Mucosa of descending colon (tissue), 3 donors: Measurements from ENCODE around the gene MDN1. TPM values are rescaled to one million over a fixed set of nuclear protein-coding genes. Genes with fewer than 3 reads are reported as not detected.

Experiments
- ATAC-seq: fragments of 200-7000 bp; cut with Tn5 transposase; one replicate; pipeline ENCODE4 v1.9.1; 2020; ENCODE audit warnings: mild to moderate bottlenecking, moderate library complexity
- DNase-seq, 3 donors: peaks; one replicate each; pipeline ENCODE4 v3.0.0-alpha.2; 2020
- H3K36me3 ChIP-seq: fragments of 200-600 bp; one replicate; pipeline ENCODE4 v1.8.0; 2021; ENCODE audit warnings: low read depth, mild to moderate bottlenecking
- H3K4me1 ChIP-seq: fragments of 200-600 bp; one replicate; pipeline ENCODE4 v1.8.0; 2021; ENCODE audit warnings: low read depth, mild to moderate bottlenecking
- H3K4me3 ChIP-seq: fragments of 200-600 bp; one replicate; pipeline ENCODE4 v1.8.0; 2021; ENCODE audit warnings: mild to moderate bottlenecking
- H3K9me3 ChIP-seq: fragments of 200-600 bp; one replicate; pipeline ENCODE4 v1.8.0; 2021; ENCODE audit warnings: mild to moderate bottlenecking
- intact Hi-C, 2 donors: fragments of 100-400 bp; cut with DNase I in 1 of 2; cut with micrococcal nuclease in 1 of 2; formaldehyde crosslinking; loops; one replicate each; pipeline versions ENCODE4 v1.11.0 to v1.11.1; 2022; cut with DNase I, micrococcal nuclease
- total RNA-seq, 3 donors: library from RNA; stranded (reverse); fragmentation: NEBNext Ultra II Directional in 2 of 3; extraction: Animal tissue kit (Norgen Biotek cat#: 25700) in 2 of 3; gene quantifications; one replicate each; pipeline versions ENCODE4 v1.2.1 to v1.2.4, GENCODE V29; 2021 to 2023
- TF ChIP-seq, protein P1 (sequence below): fragments of 200-600 bp; IDR thresholded peaks from one replicate; pipeline ENCODE4 v1.8.0; 2022; ENCODE audit warnings: antibody characterized with exemption, mild to moderate bottlenecking
- donor health status: DM: no; HTN: no; CAD: no; lungs with moderate emphysema.
- donor health status: DM: no; HTN: no; CAD: no.
- donor health status: DM: no; HTN: yes; CAD: no.

Gene MDN1
- total RNA-seq, 3 donors from 2014 or later: 23.6 to 37.8 (median 32.5) TPM

- Histone ChIP-seq H3K9me3 (no peaks in the 10 kb centered on the region), H3K4me3 (no peak overlapping the region), H3K4me1 (no peaks in the 10 kb centered on the region), H3K36me3 (no peaks in the 10 kb centered on the region)
- TF ChIP-seq, protein P1, sequence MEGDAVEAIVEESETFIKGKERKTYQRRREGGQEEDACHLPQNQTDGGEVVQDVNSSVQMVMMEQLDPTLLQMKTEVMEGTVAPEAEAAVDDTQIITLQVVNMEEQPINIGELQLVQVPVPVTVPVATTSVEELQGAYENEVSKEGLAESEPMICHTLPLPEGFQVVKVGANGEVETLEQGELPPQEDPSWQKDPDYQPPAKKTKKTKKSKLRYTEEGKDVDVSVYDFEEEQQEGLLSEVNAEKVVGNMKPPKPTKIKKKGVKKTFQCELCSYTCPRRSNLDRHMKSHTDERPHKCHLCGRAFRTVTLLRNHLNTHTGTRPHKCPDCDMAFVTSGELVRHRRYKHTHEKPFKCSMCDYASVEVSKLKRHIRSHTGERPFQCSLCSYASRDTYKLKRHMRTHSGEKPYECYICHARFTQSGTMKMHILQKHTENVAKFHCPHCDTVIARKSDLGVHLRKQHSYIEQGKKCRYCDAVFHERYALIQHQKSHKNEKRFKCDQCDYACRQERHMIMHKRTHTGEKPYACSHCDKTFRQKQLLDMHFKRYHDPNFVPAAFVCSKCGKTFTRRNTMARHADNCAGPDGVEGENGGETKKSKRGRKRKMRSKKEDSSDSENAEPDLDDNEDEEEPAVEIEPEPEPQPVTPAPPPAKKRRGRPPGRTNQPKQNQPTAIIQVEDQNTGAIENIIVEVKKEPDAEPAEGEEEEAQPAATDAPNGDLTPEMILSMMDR: no peak
- ATAC-seq (no peak), DNase-seq (no peak)
- intact Hi-C loops: no loop called here
Observed at GRCh38 chr6:89775150-89775549, 44.4 kb downstream of the MDN1 start.

DNA sequence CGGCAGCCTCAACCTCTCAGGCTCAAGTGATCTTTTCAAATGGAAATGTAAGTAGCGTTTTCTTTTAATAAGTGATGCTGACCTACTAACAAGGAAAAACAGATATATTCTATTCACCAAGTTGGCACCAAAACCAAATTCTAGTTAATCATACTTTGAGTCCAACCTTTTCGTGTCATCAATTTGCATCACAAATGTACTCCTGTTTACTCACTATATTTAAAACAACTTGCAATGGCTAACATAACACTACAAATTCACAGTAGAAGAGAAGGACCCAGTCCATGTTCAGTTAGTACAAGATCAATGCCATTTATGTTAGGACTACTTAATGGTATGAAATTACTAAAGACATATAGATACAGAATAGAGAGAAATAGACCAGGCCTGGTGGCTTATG lies 50.0 kb downstream of the MDN1 start:
- TF ChIP-seq, protein P1: no peak
- DNase-seq (no peak), ATAC-seq (no peak)
- intact Hi-C loops: no loop called here
- no peaks in the 10 kb centered on the region for H3K4me1 ChIP-seq
- H3K4me3 ChIP-seq: no peak overlapping the region
- no peaks in the 10 kb centered on the region for H3K9me3 ChIP-seq
- peaks cover 3% of the 10 kb centered on the region for H3K36me3 ChIP-seq

DNA sequence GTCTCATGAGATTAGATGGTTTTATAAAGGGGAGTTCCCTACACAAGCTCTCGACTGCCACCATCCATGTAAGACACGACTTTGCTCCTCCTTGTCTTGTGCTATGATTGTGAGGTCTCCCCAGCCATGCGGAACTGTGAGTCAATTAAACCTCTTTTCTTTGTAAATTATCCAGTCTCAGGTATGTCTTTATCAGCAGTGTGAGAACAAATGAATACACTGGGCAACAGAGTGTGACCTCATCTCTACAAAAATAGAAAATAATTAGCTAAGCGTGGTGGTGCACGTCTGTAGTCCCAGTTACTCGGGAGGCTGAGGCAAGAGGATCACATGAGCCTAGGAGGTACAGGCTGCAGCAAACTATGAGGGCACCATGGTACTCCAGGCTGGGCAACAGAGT lies 51.3 kb downstream of the MDN1 start:
- ATAC-seq: no peak
- intact Hi-C loops: no loop called here
- H3K9me3 ChIP-seq: no peaks in the 10 kb centered on the region
- TF ChIP-seq, protein P1: no peak
- no peak for DNase-seq
- no peak overlapping the region for H3K4me3 ChIP-seq
- peaks cover 3% of the 10 kb centered on the region for H3K36me3 ChIP-seq
- H3K4me1 ChIP-seq: no peaks in the 10 kb centered on the region

GRCh38 chr6:89763550-89763949 lies 56.0 kb downstream of the MDN1 start:
- ATAC-seq (no peak), DNase-seq (no peak)
- H3K9me3 ChIP-seq: no peaks in the 10 kb centered on the region
- intact Hi-C loops: no loop called here
- H3K36me3 ChIP-seq: no peaks in the 10 kb centered on the region
- TF ChIP-seq, protein P1: no peak
- H3K4me1 ChIP-seq: no peaks in the 10 kb centered on the region
- H3K4me3 ChIP-seq: no peak overlapping the region

DNA sequence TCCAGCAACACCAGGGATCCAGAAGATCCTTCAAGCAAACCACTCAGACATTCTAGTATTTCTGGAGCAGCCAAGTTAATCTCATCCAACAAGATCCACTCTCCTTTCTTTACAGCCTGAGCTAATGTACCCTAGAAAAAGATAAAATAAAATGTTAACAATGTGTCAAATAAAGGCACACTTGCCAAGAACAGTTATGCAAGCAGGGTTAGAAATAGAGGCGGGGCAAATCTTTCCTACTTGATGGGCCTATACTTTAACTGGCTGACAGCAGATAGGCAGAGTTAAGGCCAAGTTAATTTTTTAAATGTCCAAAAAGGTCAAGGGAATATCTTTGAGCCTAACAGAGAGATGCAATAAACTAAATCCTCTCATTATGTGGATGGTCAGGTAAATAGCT lies 60.8 kb downstream of the MDN1 start:
- Histone ChIP-seq H3K36me3 (no peaks in the 10 kb centered on the region), H3K4me1 (no peaks in the 10 kb centered on the region), H3K4me3 (no peak overlapping the region), H3K9me3 (no peaks in the 10 kb centered on the region)
- TF ChIP-seq, protein P1: no peak
- ATAC-seq: no peak
- intact Hi-C loops: no loop called here
- DNase-seq: no peak

DNA sequence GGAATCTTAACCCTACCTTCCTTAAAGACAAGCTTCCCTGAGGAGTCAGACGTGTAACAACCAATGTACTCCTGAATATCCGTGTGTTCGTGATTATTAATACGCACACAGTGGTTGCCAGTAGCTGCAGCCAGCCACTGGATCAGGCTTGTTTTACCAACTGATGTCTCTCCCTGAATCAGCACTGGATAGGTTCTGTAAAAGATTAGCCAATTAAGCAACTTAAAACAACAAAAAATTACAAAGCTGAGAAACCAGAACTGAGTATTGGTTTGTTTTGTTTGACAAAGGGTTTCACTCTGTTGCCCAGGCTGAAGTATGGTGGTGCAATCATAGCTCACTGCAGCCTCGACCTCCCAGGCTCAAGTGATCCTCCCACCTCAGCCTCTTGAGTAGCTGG lies 69.3 kb downstream of the MDN1 start:
- ATAC-seq (no peak), DNase-seq (no peak)
- Histone ChIP-seq H3K4me3 (no peak overlapping the region), H3K9me3 (no peaks in the 10 kb centered on the region), H3K4me1 (no peaks in the 10 kb centered on the region), H3K36me3 (no peaks in the 10 kb centered on the region)
- TF ChIP-seq, protein P1: no peak
- intact Hi-C loops: no loop called here
